Muscle of arm (tissue), 12 donors: ENCODE measurements around the gene SEPTIN11. TPM values are rescaled to one million over a fixed set of nuclear protein-coding genes. Genes with fewer than 3 reads are reported as not detected.
A peak's percentile ranks its signal among the peaks of the same experiment; 100 is the strongest.

Source experiments
- DNase-seq: peaks from one replicate; pipeline ENCODE4 v3.0.0-alpha.2; 2013
- polyA plus RNA-seq, 12 donors: library from polyadenylated mRNA; unstranded; fragments of 120-200 nt; gene quantifications; one replicate each; pipeline ENCODE4 v1.2.1, GENCODE V29; 2013; ENCODE audit not compliant: insufficient read length in 12 of 12

Gene SEPTIN11
- polyA plus RNA-seq, 12 donors = 271 to 425 (median 299) TPM; not detected in 1

DNA sequence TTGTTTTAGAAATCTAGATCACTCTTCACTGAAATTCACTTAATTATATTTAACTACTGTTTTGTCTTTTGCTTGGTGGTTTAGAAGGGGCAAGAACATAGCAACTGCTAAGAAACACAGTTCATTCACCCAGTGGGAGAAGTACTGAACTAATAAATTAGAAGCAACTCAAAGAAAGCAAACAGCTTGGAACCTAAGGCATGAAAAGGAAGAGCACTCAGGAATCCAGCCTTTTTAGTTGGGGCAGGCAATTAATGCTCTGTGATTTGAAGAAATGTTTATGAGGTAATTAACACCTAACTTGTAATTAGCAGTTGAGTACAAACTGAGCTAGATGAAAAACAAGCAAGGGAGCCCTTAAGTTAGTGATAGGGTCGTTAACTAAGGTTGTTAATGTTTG lies 22.8 kb downstream of the SEPTIN11 start:
- DNase-seq = no peak

GRCh38 chr4:76974150-76974549 lies 24.6 kb downstream of the SEPTIN11 start:
- DNase-seq = no peak

DNA sequence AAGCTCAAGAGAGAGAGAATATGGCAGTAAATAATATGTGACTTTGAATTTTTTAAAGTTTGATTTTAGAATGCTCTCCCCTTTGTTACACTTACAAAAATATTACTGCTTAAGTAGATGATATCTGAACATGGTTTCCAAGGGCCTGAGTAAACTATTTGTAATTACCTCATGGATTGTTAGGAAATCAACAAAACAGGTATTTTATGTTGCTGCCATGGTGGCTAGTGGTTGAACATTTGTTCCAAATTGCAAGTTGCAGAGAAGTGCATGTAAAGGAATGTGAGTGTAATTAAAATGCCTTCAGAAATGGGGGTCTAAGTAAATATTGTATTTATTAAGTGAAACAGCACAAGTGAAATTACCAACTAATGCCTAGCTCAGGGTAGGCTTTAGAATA lies 27.6 kb downstream of the SEPTIN11 start:
- no peak for DNase-seq

- no peak for DNase-seq
Observed at GRCh38 chr4:76977736-76978350, 28.3 kb downstream of the SEPTIN11 start.

- DNase-seq = no peak
Observed at GRCh38 chr4:76979236-76979635, 29.7 kb downstream of the SEPTIN11 start.

GRCh38 chr4:76980261-76980660 lies 30.7 kb downstream of the SEPTIN11 start:
- no peak for DNase-seq

DNA sequence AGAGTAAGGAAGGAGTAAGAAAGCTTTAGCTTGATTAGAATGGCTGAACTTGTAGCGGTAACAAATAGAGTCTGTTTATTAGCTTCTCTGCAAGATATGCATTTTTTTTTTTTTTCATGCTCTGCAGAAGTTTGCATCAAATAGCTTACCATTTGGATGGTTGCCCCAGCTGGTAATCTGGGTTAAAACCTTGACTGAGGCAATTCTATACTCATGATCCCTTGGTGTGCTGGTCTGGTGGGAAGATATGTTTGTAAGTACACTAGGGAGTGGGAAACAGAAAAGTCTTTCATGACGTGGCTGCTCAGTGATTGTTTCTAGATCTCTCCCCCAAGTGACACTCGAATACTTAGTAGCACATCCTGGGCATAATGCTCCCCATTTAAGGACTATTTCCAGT lies 32.1 kb downstream of the SEPTIN11 start:
- no peak for DNase-seq

- no peak for DNase-seq
Observed at GRCh38 chr4:76982638-76983584, 33.4 kb downstream of the SEPTIN11 start.

DNA sequence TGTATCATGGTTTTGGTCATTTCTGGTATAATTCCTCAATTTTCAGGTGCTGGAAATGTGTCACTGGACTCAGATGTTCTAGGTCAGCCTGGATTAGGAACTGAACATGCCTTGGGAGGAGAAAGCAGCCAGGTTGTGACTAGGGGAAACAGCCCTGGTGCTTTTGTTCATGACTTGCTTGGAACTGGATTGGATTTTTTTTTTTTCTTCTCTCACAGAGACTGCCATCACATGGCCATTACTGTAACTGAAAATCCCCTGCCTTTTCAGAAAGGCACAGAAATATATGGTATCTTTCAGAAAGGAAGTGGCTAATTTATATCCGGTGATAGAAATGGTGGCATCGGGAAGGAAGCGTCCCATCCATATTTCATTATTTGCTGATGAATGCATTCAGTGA lies 34.6 kb downstream of the SEPTIN11 start:
- DNase-seq = peak; percentile 38

- peak; percentile 89 for DNase-seq
Observed at GRCh38 chr4:76984788-76985211, 35.2 kb downstream of the SEPTIN11 start.

- DNase-seq = peak; percentile 89
Observed at GRCh38 chr4:76987153-76987591, 37.6 kb downstream of the SEPTIN11 start.

- DNase-seq = no peak
Observed at GRCh38 chr4:76987685-76988084, 38.1 kb downstream of the SEPTIN11 start.

- DNase-seq = no peak
Observed at GRCh38 chr4:76989391-76990061, 40.0 kb downstream of the SEPTIN11 start.

DNA sequence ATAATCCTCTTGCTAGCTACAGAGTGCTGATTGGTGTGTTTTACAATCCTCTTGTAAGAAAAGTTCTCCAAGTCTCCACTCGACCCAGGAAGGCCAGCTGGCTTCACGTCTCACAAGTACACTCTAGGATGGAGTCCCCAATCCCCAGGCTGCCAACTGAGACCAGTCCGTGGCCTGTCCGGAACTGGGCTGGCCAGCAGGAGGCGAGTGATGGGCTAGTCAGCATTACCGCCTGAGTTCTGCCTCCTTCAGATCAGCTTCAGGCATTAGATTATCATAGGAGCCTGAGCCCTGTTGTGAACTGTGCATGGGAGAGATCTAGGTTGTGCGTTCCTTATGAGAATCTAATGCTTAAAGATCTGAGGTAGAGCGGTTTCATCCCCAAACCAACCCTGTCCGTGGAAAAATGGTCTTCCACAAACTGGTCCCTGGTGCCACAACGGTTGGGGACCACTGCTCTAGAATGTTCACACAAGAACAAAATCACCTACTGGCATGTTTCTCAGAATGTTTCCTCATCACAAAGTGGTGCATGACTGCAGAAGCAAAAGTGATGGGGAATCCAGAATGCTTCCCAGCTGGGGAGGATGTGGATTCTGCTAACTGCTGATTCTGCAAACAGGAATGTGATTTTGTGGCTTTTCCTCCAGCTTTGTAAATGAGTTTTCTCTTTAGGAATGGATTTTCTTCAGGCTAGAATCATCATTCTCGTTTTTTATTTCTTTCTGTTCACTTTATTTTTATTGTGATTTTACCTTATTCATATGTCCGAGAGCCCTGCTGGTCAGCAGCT lies 40.9 kb downstream of the SEPTIN11 start:
- no peak for DNase-seq

DNA sequence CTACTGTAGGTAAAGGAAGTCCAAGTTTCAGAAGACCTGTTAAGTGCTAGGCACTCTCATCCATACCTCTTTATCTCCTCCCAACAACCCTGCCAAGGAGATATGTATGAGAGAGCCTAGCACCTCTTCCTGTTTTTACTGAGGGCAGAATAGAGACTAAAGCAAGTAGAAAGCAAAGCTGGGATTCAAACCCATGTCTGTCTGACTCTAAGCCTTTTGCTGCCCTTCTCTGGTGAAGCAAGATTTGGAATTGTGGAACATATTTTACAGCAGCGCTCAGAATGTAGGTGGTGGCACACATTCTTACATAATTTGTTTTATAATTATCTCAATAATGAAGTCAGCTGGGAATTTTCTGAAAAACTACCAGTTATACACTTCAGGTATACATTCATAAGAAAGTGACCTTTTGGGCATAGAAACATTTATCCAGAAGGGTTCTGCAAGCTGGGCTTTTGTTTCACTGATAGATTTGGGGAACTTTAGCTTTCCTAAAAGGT lies 41.7 kb downstream of the SEPTIN11 start:
- DNase-seq = no peak

DNA sequence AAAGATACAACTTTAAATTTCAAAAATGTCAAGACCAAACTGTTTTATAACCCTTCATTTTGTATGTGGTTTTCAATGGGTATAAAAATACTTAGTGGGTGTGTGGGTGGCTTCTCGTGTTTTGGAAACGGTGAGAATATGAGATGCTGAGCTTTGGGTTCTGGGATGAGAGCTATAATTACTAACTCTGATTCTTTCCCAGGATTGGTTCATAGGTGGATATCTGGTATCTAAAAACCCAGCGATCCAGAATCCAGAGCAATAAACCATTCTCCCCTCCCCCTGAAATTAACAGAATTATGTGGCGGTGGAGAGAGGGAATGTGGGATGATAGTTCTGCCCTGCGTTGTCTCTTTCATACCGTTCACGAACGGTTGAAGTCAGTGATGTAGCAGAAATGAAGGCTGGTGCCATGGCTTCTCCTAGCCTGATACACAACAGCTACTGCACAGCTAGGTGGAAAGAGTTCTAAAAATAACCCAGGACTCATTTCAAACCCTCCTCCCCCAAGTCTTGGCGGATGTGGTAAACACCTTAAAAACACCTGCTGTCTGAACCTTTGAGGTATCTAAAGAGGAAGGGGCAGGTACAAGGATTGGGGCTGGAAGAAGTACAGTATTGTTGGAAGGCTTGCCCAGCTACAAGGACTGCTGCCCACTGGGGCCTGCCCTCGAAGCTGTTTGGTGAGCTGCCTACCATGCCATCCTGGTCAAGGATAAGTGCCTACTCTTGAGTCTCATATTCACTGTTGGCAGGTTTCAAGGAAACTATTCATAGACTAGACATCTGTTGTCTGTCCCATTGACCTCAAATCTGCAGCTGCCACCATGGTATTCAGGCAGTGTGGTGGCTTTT lies 44.5 kb downstream of the SEPTIN11 start:
- DNase-seq = peak; percentile 32

DNA sequence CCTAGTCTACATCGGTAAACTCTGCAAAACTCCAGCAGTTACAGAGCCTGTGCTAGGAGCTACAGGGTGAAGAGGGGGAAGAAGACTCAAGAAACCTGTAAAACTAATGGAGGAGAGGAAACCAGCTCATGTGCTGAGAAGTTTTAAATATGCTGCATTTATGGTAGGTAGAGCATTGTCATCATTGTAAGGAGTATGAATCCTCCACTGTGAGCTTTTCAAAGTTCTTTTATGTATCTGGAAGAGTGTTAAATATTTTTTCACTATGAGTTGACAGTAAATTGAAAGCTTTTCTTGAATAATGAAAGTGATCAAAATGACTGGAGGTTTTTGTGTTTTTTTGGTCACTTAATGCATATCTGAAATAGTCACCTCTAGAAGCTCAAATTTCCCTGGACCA lies 46.2 kb downstream of the SEPTIN11 start:
- no peak for DNase-seq

- DNase-seq = no peak
Observed at GRCh38 chr4:76996445-76996844, 46.9 kb downstream of the SEPTIN11 start.

GRCh38 chr4:76997077-76997476 lies 47.5 kb downstream of the SEPTIN11 start:
- no peak for DNase-seq

GRCh38 chr4:76997532-76997931 lies 48.0 kb downstream of the SEPTIN11 start:
- DNase-seq = no peak
